IMR-90 (cell line): ENCODE data around the gene NELL1. TPM values are rescaled to one million over a fixed set of nuclear protein-coding genes. Genes with fewer than 3 reads are reported as not detected.

Experiments used
- ATAC-seq: fragments of 200-7000 bp; cut with Tn5 transposase; 2 replicates; pipeline ENCODE4 v1.9.1; 2020; ENCODE audit warnings: low read depth, mild to moderate bottlenecking, moderate library complexity
- BruUV-seq: library from RNA; stranded (reverse); fragments of 400-500 nt; replicated peaks from 2 replicates; lab custom pipeline; 2021; lab: Mats Ljungman, UMichigan
- CTCF ChIA-PET: fragments of 300-600 bp; formaldehyde crosslinking; extraction: SDS; loops from one replicate; lab custom pipeline; 2021; ENCODE audit warnings: antibody characterized with exemption; lab: Yijun Ruan, JAX
- POLR2A ChIA-PET: fragments of 300-600 bp; sonication (Branson Sonifier 250); formaldehyde crosslinking; loops from one replicate; lab custom pipeline; 2022; ENCODE audit warnings: antibody characterized with exemption; ENCODE audit not compliant: unreplicated experiment; lab: Charles Lee
- DNase-seq: peaks from one replicate; pipeline ENCODE4 v3.0.0; 2013
- H2AFZ ChIP-seq: replicated peaks from 2 replicates; pipeline ENCODE3; 2013; ENCODE audit warnings: low read length, mild to moderate bottlenecking; ENCODE audit not compliant: poor library complexity
- H2AK5ac ChIP-seq: 2 replicates; pipeline ENCODE4 v1.6.1; 2013; ENCODE audit warnings: low read depth, low read length, inconsistent platforms
- H2AK9ac ChIP-seq: replicated peaks from 2 replicates; pipeline ENCODE3; 2013; ENCODE audit warnings: mild to moderate bottlenecking, low read depth, low read length, moderate library complexity; ENCODE audit not compliant: poor library complexity
- H2BK120ac ChIP-seq: 2 replicates; pipeline ENCODE4 v1.6.1; 2013; ENCODE audit warnings: low read depth, low read length, inconsistent platforms
- H2BK15ac ChIP-seq: 3 replicates; pipeline ENCODE4 v1.6.1; 2013; ENCODE audit warnings: low read depth, low read length, inconsistent platforms
- H2BK20ac ChIP-seq: 2 replicates; pipeline ENCODE4 v1.6.1; 2013; ENCODE audit warnings: low read depth, mild to moderate bottlenecking, inconsistent platforms, low read length, moderate library complexity
- H2BK5ac ChIP-seq: 2 replicates; pipeline ENCODE4 v1.6.1; 2013; ENCODE audit warnings: mild to moderate bottlenecking, low read depth, low read length, inconsistent platforms; ENCODE audit not compliant: poor library complexity, severe bottlenecking
- H3K14ac ChIP-seq: replicated peaks from 2 replicates; pipeline ENCODE4 v1.6.1; 2013; ENCODE audit warnings: low read depth, low read length, inconsistent platforms
- H3K18ac ChIP-seq: 2 replicates; pipeline ENCODE4 v1.6.1; 2013; ENCODE audit warnings: low read depth, low read length, control low read depth
- H3K23ac ChIP-seq: 2 replicates; pipeline ENCODE4 v1.6.1; 2013; ENCODE audit warnings: low read depth, low read length, inconsistent platforms
- H3K27ac ChIP-seq: 2 replicates; pipeline ENCODE4 v1.5.1; 2013; ENCODE audit warnings: mild to moderate bottlenecking, control low read depth, low read length; ENCODE audit not compliant: insufficient read depth
- H3K27me3 ChIP-seq: 2 replicates; pipeline ENCODE4 v1.6.1; 2013; ENCODE audit warnings: low read length; ENCODE audit not compliant: control insufficient read depth, insufficient read depth
- H3K36me3 ChIP-seq: 2 replicates; pipeline ENCODE4 v1.6.1; 2013; ENCODE audit warnings: low read length, mixed read lengths; ENCODE audit not compliant: control insufficient read depth, insufficient read depth
- H3K4ac ChIP-seq: 2 replicates; pipeline ENCODE4 v1.6.1; 2013; ENCODE audit warnings: low read depth, low read length, inconsistent platforms
- H3K4me1 ChIP-seq: 2 replicates; pipeline ENCODE4 v1.6.1; 2013; ENCODE audit warnings: low read length, mixed read lengths; ENCODE audit not compliant: control insufficient read depth, insufficient read depth
- H3K4me2 ChIP-seq: 2 replicates; pipeline ENCODE4 v1.6.1; 2013; ENCODE audit warnings: low read depth, mild to moderate bottlenecking, control low read depth, low read length, moderate library complexity
- H3K4me3 ChIP-seq: 2 replicates; pipeline ENCODE4 v1.5.1; 2013; ENCODE audit warnings: low read depth, mild to moderate bottlenecking, control low read depth, low read length, moderate library complexity; ENCODE audit not compliant: insufficient read depth
- H3K56ac ChIP-seq: 2 replicates; pipeline ENCODE4 v1.6.1; 2013; ENCODE audit warnings: low read length, inconsistent platforms; ENCODE audit not compliant: insufficient read depth; ENCODE audit errors: extremely low read depth
- H3K79me1 ChIP-seq, 2 experiments: 2 replicates each; pipeline ENCODE4 v1.6.1; 2013; ENCODE audit warnings: low read length in 2 of 2, inconsistent platforms in 1 of 2, low read depth in 1 of 2
- H3K9ac ChIP-seq: 2 replicates; pipeline ENCODE4 v1.6.1; 2013; ENCODE audit warnings: low read depth, low read length, control low read depth
- H3K9me1 ChIP-seq: 2 replicates; pipeline ENCODE4 v1.6.1; 2013; ENCODE audit warnings: low read length, inconsistent platforms; ENCODE audit not compliant: insufficient read depth
- H3K9me3 ChIP-seq: 2 replicates; pipeline ENCODE4 v1.6.1; 2013; ENCODE audit warnings: low read length; ENCODE audit not compliant: control insufficient read depth, insufficient read depth
- H4K20me1 ChIP-seq: 2 replicates; pipeline ENCODE4 v1.6.1; 2013; ENCODE audit warnings: low read length, inconsistent platforms; ENCODE audit not compliant: insufficient read depth
- H4K5ac ChIP-seq: 2 replicates; pipeline ENCODE4 v1.6.1; 2013; ENCODE audit warnings: mild to moderate bottlenecking, low read depth, low read length, control low read depth
- H4K8ac ChIP-seq, 2 experiments: 2 replicates each; pipeline ENCODE4 v1.6.1; 2013; ENCODE audit warnings: low read depth in 2 of 2, low read length in 2 of 2, control low read depth in 1 of 2, inconsistent platforms in 1 of 2
- H4K91ac ChIP-seq: 2 replicates; pipeline ENCODE4 v1.6.1; 2013; ENCODE audit warnings: low read depth, low read length, inconsistent platforms; ENCODE audit not compliant: insufficient read depth
- BHLHE40 ChIP-seq: fragments of 150-350 bp; IDR thresholded peaks from 2 replicates; pipeline ENCODE4 v1.6.1; 2016; ENCODE audit warnings: mild to moderate bottlenecking, low read depth, low read length
- CEBPB ChIP-seq: IDR thresholded peaks from 2 replicates; pipeline ENCODE4 v1.6.1; 2012; ENCODE audit warnings: low read depth, low read length, improper control_type of control experiment
- CHD1 ChIP-seq: IDR thresholded peaks from 2 replicates; pipeline ENCODE4 v1.6.1; 2012; ENCODE audit warnings: low read depth, low read length, improper control_type of control experiment
- FOS ChIP-seq: fragments of 150-350 bp; IDR thresholded peaks from 2 replicates; pipeline ENCODE4 v1.6.1; 2016; ENCODE audit warnings: low read depth, low read length
- MAFK ChIP-seq: IDR thresholded peaks from 2 replicates; pipeline ENCODE4 v1.6.1; 2012; ENCODE audit warnings: low read depth, low read length, improper control_type of control experiment
- MAZ ChIP-seq: IDR thresholded peaks from 2 replicates; pipeline ENCODE4 v1.6.1; 2012; ENCODE audit warnings: low read depth, mild to moderate bottlenecking, low read length, improper control_type of control experiment, moderate library complexity, borderline replicate concordance
- MXI1 ChIP-seq: IDR thresholded peaks from 2 replicates; pipeline ENCODE4 v1.6.1; 2012; ENCODE audit warnings: low read depth, mild to moderate bottlenecking, low read length, moderate library complexity, borderline replicate concordance
- NFE2L2 ChIP-seq: fragments of 150-350 bp; IDR thresholded peaks from 2 replicates; pipeline ENCODE4 v1.6.1; 2016; ENCODE audit warnings: low read depth, mild to moderate bottlenecking, low read length
- POLR2A ChIP-seq: IDR thresholded peaks from 2 replicates; pipeline ENCODE4 v1.6.1; 2012; ENCODE audit warnings: mild to moderate bottlenecking, low read depth, low read length
- RAD21 ChIP-seq: IDR thresholded peaks from 2 replicates; pipeline ENCODE4 v1.6.1; 2012; ENCODE audit warnings: low read length, improper control_type of control experiment
- RCOR1 ChIP-seq: IDR thresholded peaks from 2 replicates; pipeline ENCODE4 v1.6.1; 2012; ENCODE audit warnings: mild to moderate bottlenecking, low read length, improper control_type of control experiment; ENCODE audit not compliant: insufficient replicate concordance
- RFX5 ChIP-seq: IDR thresholded peaks from 2 replicates; pipeline ENCODE4 v1.8.0; 2012; ENCODE audit warnings: low read depth, mild to moderate bottlenecking, low read length, moderate library complexity
- SMC3 ChIP-seq: fragments of 150-350 bp; IDR thresholded peaks from 2 replicates; pipeline ENCODE4 v1.6.1; 2016; ENCODE audit warnings: low read depth, mild to moderate bottlenecking, antibody characterized with exemption, low read length, moderate library complexity
- dilution Hi-C: fragments of 300-500 bp; cut with HindIII; formaldehyde crosslinking; loops from one replicate; pipeline ENCODE4 v1.14.3; 2018; ENCODE audit warnings: low sequenced_read_pairs; ENCODE audit not compliant: unreplicated experiment
- in situ Hi-C: fragments of 300-500 bp; cut with MboI; formaldehyde crosslinking; loops from 3 replicates; pipeline ENCODE4 v1.14.3; 2019; ENCODE audit warnings: low sequenced_read_pairs, inconsistent platforms, mixed read lengths
- intact Hi-C: fragments of 100-400 bp; cut with micrococcal nuclease; formaldehyde crosslinking; loops from 2 replicates; pipeline ENCODE4 v1.10.0; 2022
- polyA plus RNA-seq, 3 experiments: library from polyadenylated mRNA; depleted of rRNA; stranded (reverse); fragments of >200 nt; gene quantifications; 2 replicates each; pipeline ENCODE4 v1.2.3, GENCODE V29; 2012; ENCODE audit warnings: low replicate concordance in 1 of 3
- total RNA-seq: library from RNA; depleted of rRNA; stranded (reverse); fragments of >200 nt; gene quantifications from 2 replicates; pipeline ENCODE4 v1.2.3, GENCODE V29; 2012
- TF ChIP-seq, protein P1 (sequence below): conservative IDR thresholded peaks from 2 replicates; pipeline ENCODE4 v1.5.1; 2012; ENCODE audit warnings: mild to moderate bottlenecking, low read depth, low read length, improper control_type of control experiment
- TF ChIP-seq, protein P2 (sequence below): fragments of 150-350 bp; IDR thresholded peaks from 2 replicates; pipeline ENCODE4 v1.6.1; 2016; ENCODE audit warnings: low read depth, mild to moderate bottlenecking, low read length, moderate library complexity, borderline replicate concordance

Gene NELL1
- total and polyA plus RNA-seq, 2 of the 4 experiments (the other 2 are of a cell fraction), result not detected

DNA sequence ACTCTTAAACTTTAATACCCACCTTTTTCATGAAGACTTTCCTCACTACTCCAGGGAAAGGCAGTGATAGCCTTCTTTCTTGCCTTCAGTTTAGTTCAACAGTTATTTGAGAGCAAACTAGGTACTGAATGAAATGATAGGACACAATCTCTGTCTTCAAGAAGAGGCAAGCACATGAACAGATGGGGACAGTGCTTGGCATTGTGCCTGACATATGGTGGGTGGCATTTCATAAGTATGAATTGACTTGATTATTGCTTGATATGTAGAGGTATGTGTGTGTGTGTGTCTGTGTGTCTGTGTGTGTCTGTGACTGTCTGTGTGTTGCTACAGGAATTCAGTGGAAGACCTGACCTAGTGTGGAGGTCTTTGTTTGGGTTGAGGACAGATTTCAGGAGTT is 504.1 kb downstream of the NELL1 start:
- H4K91ac ChIP-seq, result no peak overlapping the region
- TF ChIP-seq POLR2A (no peak), CHD1 (no peak), SMC3 (no peak), RFX5 (no peak), CEBPB (no peak), MAFK (no peak), RAD21 (no peak), BHLHE40 (no peak), FOS (no peak), NFE2L2 (no peak), RCOR1 (no peak), MXI1 (no peak), MAZ (no peak)
- TF ChIP-seq, protein P1, sequence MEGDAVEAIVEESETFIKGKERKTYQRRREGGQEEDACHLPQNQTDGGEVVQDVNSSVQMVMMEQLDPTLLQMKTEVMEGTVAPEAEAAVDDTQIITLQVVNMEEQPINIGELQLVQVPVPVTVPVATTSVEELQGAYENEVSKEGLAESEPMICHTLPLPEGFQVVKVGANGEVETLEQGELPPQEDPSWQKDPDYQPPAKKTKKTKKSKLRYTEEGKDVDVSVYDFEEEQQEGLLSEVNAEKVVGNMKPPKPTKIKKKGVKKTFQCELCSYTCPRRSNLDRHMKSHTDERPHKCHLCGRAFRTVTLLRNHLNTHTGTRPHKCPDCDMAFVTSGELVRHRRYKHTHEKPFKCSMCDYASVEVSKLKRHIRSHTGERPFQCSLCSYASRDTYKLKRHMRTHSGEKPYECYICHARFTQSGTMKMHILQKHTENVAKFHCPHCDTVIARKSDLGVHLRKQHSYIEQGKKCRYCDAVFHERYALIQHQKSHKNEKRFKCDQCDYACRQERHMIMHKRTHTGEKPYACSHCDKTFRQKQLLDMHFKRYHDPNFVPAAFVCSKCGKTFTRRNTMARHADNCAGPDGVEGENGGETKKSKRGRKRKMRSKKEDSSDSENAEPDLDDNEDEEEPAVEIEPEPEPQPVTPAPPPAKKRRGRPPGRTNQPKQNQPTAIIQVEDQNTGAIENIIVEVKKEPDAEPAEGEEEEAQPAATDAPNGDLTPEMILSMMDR, result no peak
- TF ChIP-seq, protein P2, sequence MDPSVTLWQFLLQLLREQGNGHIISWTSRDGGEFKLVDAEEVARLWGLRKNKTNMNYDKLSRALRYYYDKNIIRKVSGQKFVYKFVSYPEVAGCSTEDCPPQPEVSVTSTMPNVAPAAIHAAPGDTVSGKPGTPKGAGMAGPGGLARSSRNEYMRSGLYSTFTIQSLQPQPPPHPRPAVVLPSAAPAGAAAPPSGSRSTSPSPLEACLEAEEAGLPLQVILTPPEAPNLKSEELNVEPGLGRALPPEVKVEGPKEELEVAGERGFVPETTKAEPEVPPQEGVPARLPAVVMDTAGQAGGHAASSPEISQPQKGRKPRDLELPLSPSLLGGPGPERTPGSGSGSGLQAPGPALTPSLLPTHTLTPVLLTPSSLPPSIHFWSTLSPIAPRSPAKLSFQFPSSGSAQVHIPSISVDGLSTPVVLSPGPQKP, result no peak
- BruUV-seq, result no TSS peak
- H3K9me3 ChIP-seq, result peaks cover 7% of the 10 kb centered on the region
- no peak overlapping the region for H2BK15ac ChIP-seq
- no peak overlapping the region for H2BK20ac ChIP-seq
- H3K4me1 ChIP-seq, result no peaks in the 10 kb centered on the region
- H3K18ac ChIP-seq, result no peak overlapping the region
- H2BK120ac ChIP-seq, result no peak overlapping the region
- no peaks in the 10 kb centered on the region for H3K27me3 ChIP-seq
- in situ Hi-C loops, result no loop called here
- H3K27ac ChIP-seq, result no peak overlapping the region
- H2AFZ ChIP-seq, result no peak overlapping the region
- H3K79me1 ChIP-seq, result no peaks in the 10 kb centered on the region
- no peaks in the 10 kb centered on the region for H3K36me3 ChIP-seq
- DNase-seq (no peak), ATAC-seq (no peak)
- no peaks in the 10 kb centered on the region for H3K9me1 ChIP-seq
- H2BK5ac ChIP-seq, result no peak overlapping the region
- no peak overlapping the region for H3K56ac ChIP-seq
- H2AK5ac ChIP-seq, result no peak overlapping the region
- H3K23ac ChIP-seq, result no peak overlapping the region
- no peak overlapping the region for H3K4me2 ChIP-seq
- H4K20me1 ChIP-seq, result no peaks in the 10 kb centered on the region
- ChIA-PET POLR2A (no interaction called here), CTCF (no interaction called here)
- H3K9ac ChIP-seq, result no peak overlapping the region
- intact Hi-C loops, result no loop called here
- H4K8ac ChIP-seq, result no peak overlapping the region
- no peak overlapping the region for H3K14ac ChIP-seq
- no peak overlapping the region for H4K5ac ChIP-seq
- dilution Hi-C loops, result no loop called here
- H3K4ac ChIP-seq, result no peak overlapping the region
- H2AK9ac ChIP-seq, result no peak overlapping the region
- no peak overlapping the region for H3K4me3 ChIP-seq
